Calu3 (cell line): Measurements from ENCODE around the gene SURF6. TPM values are rescaled to one million over a fixed set of nuclear protein-coding genes. Genes with fewer than 3 reads are reported as not detected.

Experiments used
- BruUV-seq: library from RNA; stranded (reverse); fragments of 400-500 nt; replicated peaks from 2 replicates; lab custom pipeline; 2021; lab: Mats Ljungman, UMichigan
- CTCF ChIA-PET: fragments of 300-600 bp; sonication (Branson Sonifier 250); formaldehyde crosslinking; loops from one replicate; lab custom pipeline; 2022; ENCODE audit warnings: antibody characterized with exemption; lab: Charles Lee
- DNase-seq: peaks from one replicate; pipeline ENCODE4 v3.0.0; 2022
- H3K27ac Mint-ChIP-seq: one replicate; pipeline ENCODE4 v1.8.0; 2022; ENCODE audit warnings: mixed read lengths; ENCODE audit not compliant: unreplicated experiment
- H3K27me3 Mint-ChIP-seq: one replicate; pipeline ENCODE4 v1.8.0; 2022; ENCODE audit warnings: mixed read lengths; ENCODE audit not compliant: unreplicated experiment
- H3K36me3 Mint-ChIP-seq: one replicate; pipeline ENCODE4 v1.8.0; 2022; ENCODE audit warnings: mild to moderate bottlenecking, moderate library complexity, mixed read lengths; ENCODE audit not compliant: insufficient read depth, unreplicated experiment
- H3K4me1 Mint-ChIP-seq: one replicate; pipeline ENCODE4 v1.8.0; 2022; ENCODE audit warnings: mild to moderate bottlenecking, low read depth, mixed read lengths; ENCODE audit not compliant: unreplicated experiment
- H3K4me3 Mint-ChIP-seq: one replicate; pipeline ENCODE4 v1.8.0; 2022; ENCODE audit warnings: mild to moderate bottlenecking, low read depth, moderate library complexity, mixed read lengths; ENCODE audit not compliant: unreplicated experiment
- H3K9me3 Mint-ChIP-seq: one replicate; pipeline ENCODE4 v1.8.0; 2022; ENCODE audit warnings: low read depth, mixed read lengths; ENCODE audit not compliant: unreplicated experiment
- CTCF ChIP-seq: fragments of 200-600 bp; IDR thresholded peaks from one replicate; pipeline ENCODE4 v1.8.0; 2022; ENCODE audit warnings: antibody characterized with exemption; ENCODE audit not compliant: unreplicated experiment
- intact Hi-C: fragments of 100-400 bp; cut with micrococcal nuclease; formaldehyde crosslinking; loops from one replicate; pipeline ENCODE4 v1.10.0; 2022; ENCODE audit not compliant: unreplicated experiment
- total RNA-seq: library from RNA; stranded (reverse); gene quantifications from 2 replicates; pipeline ENCODE4 v1.2.3, GENCODE V29; 2022

The SURF6 gene
- total RNA-seq, 1 experiment from 2014 or later = 20.4 TPM

GRCh38 chr9:133375116-133375723 is 39.2 kb upstream of the SURF6 start:
- Mint-ChIP-seq H3K4me3 (peak overlapping the region; percentile 89), H3K36me3 (peaks cover 35% of the 10 kb centered on the region), H3K27me3 (no peaks in the 10 kb centered on the region), H3K27ac (peak overlapping the region; percentile 88), H3K4me1 (peaks cover 12% of the 10 kb centered on the region), H3K9me3 (no peaks in the 10 kb centered on the region)
- intact Hi-C loops = loop anchor here (2.0 kb wide), 1 partner anchor 18 kb away; the partner anchor contains the start of genes SURF1 and SURF2
- peak; percentile 12 for DNase-seq
- BruUV-seq = no TSS peak
- CTCF ChIA-PET = no interaction called here
- no peak for TF ChIP-seq CTCF

DNA sequence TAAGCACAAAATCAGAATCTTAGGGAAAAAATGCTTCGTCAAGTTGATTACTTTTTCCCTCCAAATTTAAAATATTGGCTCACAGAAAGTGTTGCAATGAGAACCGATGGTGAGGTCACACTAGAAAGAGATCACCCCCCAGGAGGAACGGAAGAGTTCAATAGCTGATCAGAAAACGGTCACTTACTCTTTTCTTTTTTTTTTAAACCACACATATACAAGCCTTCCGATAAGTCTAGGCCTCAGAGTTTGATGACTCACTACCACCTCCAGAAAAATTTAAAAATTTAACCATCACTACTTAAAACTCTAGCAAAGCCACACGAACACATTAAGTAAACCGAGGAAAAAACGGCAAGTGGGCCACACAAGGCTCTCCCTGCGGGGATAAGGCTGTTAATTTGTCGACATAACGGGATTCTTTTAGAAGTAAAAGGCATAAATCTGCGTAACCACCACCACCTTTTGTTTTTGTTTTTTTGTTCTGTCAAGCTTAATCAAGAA is 38.7 kb upstream of the SURF6 start:
- H3K27me3 Mint-ChIP-seq = no peaks in the 10 kb centered on the region
- no peak for DNase-seq
- H3K27ac Mint-ChIP-seq = peak overlapping the region; percentile 88
- intact Hi-C loops = loop anchor here (2.0 kb wide), 1 partner anchor 18 kb away; the partner anchor contains the start of genes SURF1 and SURF2
- peaks cover 18% of the 10 kb centered on the region for H3K4me1 Mint-ChIP-seq
- CTCF ChIA-PET = no interaction called here
- TF ChIP-seq CTCF = no peak
- peak overlapping the region; percentile 89 for H3K4me3 Mint-ChIP-seq
- H3K9me3 Mint-ChIP-seq = no peaks in the 10 kb centered on the region
- no TSS peak for BruUV-seq
- H3K36me3 Mint-ChIP-seq = peaks cover 35% of the 10 kb centered on the region

- H3K4me3 Mint-ChIP-seq = no peak overlapping the region
- H3K36me3 Mint-ChIP-seq = peaks cover 35% of the 10 kb centered on the region
- H3K9me3 Mint-ChIP-seq = no peaks in the 10 kb centered on the region
- no TSS peak for BruUV-seq
- no peak for DNase-seq
- peaks cover 13% of the 10 kb centered on the region for H3K4me1 Mint-ChIP-seq
- intact Hi-C loops = no loop called here
- no peak overlapping the region for H3K27ac Mint-ChIP-seq
- CTCF ChIA-PET = no interaction called here
- TF ChIP-seq CTCF = no peak
- H3K27me3 Mint-ChIP-seq = no peaks in the 10 kb centered on the region
These were observed 36.2 kb upstream of the SURF6 start for GRCh38 chr9:133372144-133372543.

GRCh38 chr9:133371261-133371711 is 35.3 kb upstream of the SURF6 start:
- Mint-ChIP-seq H3K36me3 (peaks cover 35% of the 10 kb centered on the region), H3K9me3 (no peaks in the 10 kb centered on the region), H3K27ac (no peak overlapping the region), H3K4me1 (peaks cover 13% of the 10 kb centered on the region), H3K27me3 (no peaks in the 10 kb centered on the region), H3K4me3 (no peak overlapping the region)
- intact Hi-C loops = no loop called here
- BruUV-seq = no TSS peak
- no peak for TF ChIP-seq CTCF
- CTCF ChIA-PET = no interaction called here
- DNase-seq = no peak
